Measurements from ENCODE around the gene TRMT112.
"Not testable (repeated sequence)": the region's sequence is repeated elsewhere in the genome, so short reads cannot be mapped to it uniquely, and the experiment has no call there.

TRMT112 gene

GRCh38 chr11:64327993-64328392 is 10.6 kb upstream of the TRMT112 start:
- DNase-seq = no peak

- DNase-seq = no peak
These were observed 10.0 kb upstream of the TRMT112 start for GRCh38 chr11:64327375-64327774.

GRCh38 chr11:64324692-64325469 is 7.5 kb upstream of the TRMT112 start:
- DNase-seq = no peak

GRCh38 chr11:64323984-64324383 is 6.6 kb upstream of the TRMT112 start:
- not testable (repeated sequence) for DNase-seq

GRCh38 chr11:64323373-64323772 is 6.0 kb upstream of the TRMT112 start:
- DNase-seq = no peak

- DNase-seq = no peak
These were observed 5.5 kb upstream of the TRMT112 start for GRCh38 chr11:64322925-64323260.

- DNase-seq = no peak
These were observed 4.2 kb upstream of the TRMT112 start for GRCh38 chr11:64321533-64321932.

GRCh38 chr11:64321026-64321425 is 3.7 kb upstream of the TRMT112 start:
- DNase-seq = no peak

GRCh38 chr11:64320556-64320955 is 3.2 kb upstream of the TRMT112 start:
- no peak for DNase-seq

GRCh38 chr11:64318766-64319761 is 1.7 kb upstream of the TRMT112 start:
- no peak for DNase-seq

GRCh38 chr11:64317961-64318765 is 804 bp upstream of the TRMT112 start, which contains the start of gene PRDX5:
Gene PRDX5, plus strand, starts transcription at chr11:64318121. Its CDS starts 95 bp downstream, at chr11:64318216.
- peak; percentile 94 for DNase-seq

GRCh38 chr11:64316672-64317324 is 561 bp downstream of the TRMT112 start:
- DNase-seq = no peak

GRCh38 chr11:64315667-64316526 is 1.5 kb downstream of the TRMT112 start:
- DNase-seq = not testable (repeated sequence)

- DNase-seq = no peak
These were observed 2.4 kb downstream of the TRMT112 start for GRCh38 chr11:64314805-64315561.

GRCh38 chr11:64314146-64314804 is 3.1 kb downstream of the TRMT112 start:
- no peak for DNase-seq

- no peak for DNase-seq
These were observed 3.7 kb downstream of the TRMT112 start for GRCh38 chr11:64313491-64314145.

- no peak for DNase-seq
These were observed 4.4 kb downstream of the TRMT112 start for GRCh38 chr11:64312947-64313346.

GRCh38 chr11:64307795-64308194 is 9.6 kb downstream of the TRMT112 start:
- DNase-seq = not testable (repeated sequence)

- DNase-seq = no peak
These were observed 10.3 kb downstream of the TRMT112 start for GRCh38 chr11:64306876-64307622.

Measured in amniotic stem cell (primary cell).